Peyer's patch (tissue), 4 donors: ENCODE results near the gene EYS. TPM values are rescaled to one million over a fixed set of nuclear protein-coding genes. Genes with fewer than 3 reads are reported as not detected.

Experiments used
- DNase-seq, 3 donors: peaks; one replicate each; pipeline ENCODE4 v3.0.0-alpha.2; 2017 to 2019
- H3K27ac ChIP-seq, 4 donors: fragments of 200-600 bp; sonication (generic); one replicate each; pipeline ENCODE4 v1.5.1; 2016 to 2019
- H3K27me3 ChIP-seq, 2 donors: fragments of 200-600 bp; sonication (generic); one replicate each; pipeline ENCODE4 v1.5.1; 2019
- H3K36me3 ChIP-seq, 3 donors: fragments of 200-600 bp; sonication (generic); one replicate each; pipeline ENCODE4 v1.5.1; 2016 to 2019
- H3K4me1 ChIP-seq, 4 donors: fragments of 200-600 bp; sonication (generic); one replicate each; pipeline ENCODE4 v1.5.1; 2016 to 2019
- H3K4me3 ChIP-seq, 4 donors: fragments of 200-600 bp; sonication (generic); 1 replicate in 3 of 4; 2 replicates in 1 of 4; pipeline ENCODE4 v1.5.1; 2016 to 2019; ENCODE audit warnings: mild to moderate bottlenecking in 1 of 4
- H3K9me3 ChIP-seq, 4 donors: fragments of 200-600 bp; sonication (generic); one replicate each; pipeline ENCODE4 v1.5.1; 2016 to 2019; ENCODE audit warnings: mild to moderate bottlenecking in 1 of 4
- CTCF ChIP-seq, 6 experiments: fragments of 450-650 bp in 4 of 6; fragments of 200-600 bp in 2 of 6; sonication (generic) in 1 of 6; IDR thresholded peaks; one replicate each; pipeline ENCODE4 v1.5.1; 2017 to 2019; ENCODE audit warnings: antibody characterized with exemption in 6 of 6, mild to moderate bottlenecking in 3 of 6, moderate library complexity in 1 of 6
- POLR2A ChIP-seq, 2 donors: fragments of 450-650 bp; IDR thresholded peaks; one replicate each; pipeline ENCODE4 v1.5.1; 2017; ENCODE audit warnings: antibody characterized with exemption in 2 of 2, mild to moderate bottlenecking in 2 of 2, moderate library complexity in 2 of 2
- total RNA-seq, 4 donors: library from RNA; depleted of rRNA; stranded (reverse); fragments of >200 nt; gene quantifications; one replicate each; pipeline ENCODE4 v1.1.0, GENCODE V29; 2016

The EYS gene
- total RNA-seq, 4 donors from 2014 or later = 0.13 to 1.5 (median 0.35) TPM; not detected in 1

DNA sequence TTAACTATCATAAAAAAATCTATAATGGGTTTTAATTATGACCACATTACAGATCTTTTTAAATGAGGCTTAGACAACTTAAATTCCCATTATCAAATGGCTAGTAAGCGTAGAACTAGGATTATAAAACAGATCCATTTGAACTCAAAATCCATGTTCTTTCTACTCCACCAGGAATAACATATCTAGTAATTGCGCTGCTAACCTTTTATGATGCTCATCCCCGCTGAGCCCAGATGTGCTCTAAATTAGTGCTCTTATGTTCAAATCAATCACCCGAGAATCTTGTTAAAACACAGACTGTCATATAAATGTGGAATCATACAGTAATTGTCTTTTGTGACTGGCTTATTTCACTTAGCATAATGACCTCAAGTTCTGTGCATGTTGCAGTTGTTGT, 1168.3 kb downstream of the EYS start:
- no peaks in the 10 kb centered on the region for H3K4me1 ChIP-seq

GRCh38 chr6:64527899-64528298, 1179.1 kb downstream of the EYS start:
- DNase-seq = no peak
- no peaks in the 10 kb centered on the region for H3K9me3 ChIP-seq
- H3K4me3 ChIP-seq = no peak overlapping the region
- H3K36me3 ChIP-seq = no peaks in the 10 kb centered on the region
- TF ChIP-seq POLR2A (IDR thresholded peaks at IDR 0.05) = no peak
- no peak for TF ChIP-seq CTCF (IDR thresholded peaks at IDR 0.05)
- H3K27me3 ChIP-seq = no peaks in the 10 kb centered on the region
- no peaks in the 10 kb centered on the region for H3K4me1 ChIP-seq
- no peak overlapping the region for H3K27ac ChIP-seq

More for the DNA sequence above, 1168.3 kb downstream of the EYS start:
- Histone ChIP-seq H3K27me3 (no peaks in the 10 kb centered on the region), H3K9me3 (no peaks in the 10 kb centered on the region), H3K4me3 (no peak overlapping the region), H3K36me3 (no peaks in the 10 kb centered on the region), H3K27ac (no peak overlapping the region)
- no peak for TF ChIP-seq POLR2A (IDR thresholded peaks at IDR 0.05)
- no peak for TF ChIP-seq CTCF (IDR thresholded peaks at IDR 0.05)
- no peak for DNase-seq

DNA sequence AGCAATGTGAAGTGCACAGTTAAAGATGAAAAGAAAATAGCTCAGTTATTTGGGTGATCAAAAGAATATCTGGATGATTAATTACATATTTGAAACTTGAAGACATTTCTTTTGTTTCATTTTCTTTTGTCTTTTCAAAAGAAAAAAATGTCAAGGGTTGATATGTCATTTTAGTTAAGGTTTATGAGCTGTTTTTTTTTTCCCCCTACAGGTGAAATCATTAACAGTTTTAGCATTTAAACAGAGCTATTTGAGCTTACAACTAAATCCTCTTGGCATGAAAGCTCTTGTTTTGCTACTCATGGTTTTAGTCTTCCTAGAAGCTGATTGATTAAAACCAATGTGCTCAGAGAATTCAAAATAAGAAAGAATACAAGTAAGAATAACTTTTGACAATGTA, 1184.2 kb downstream of the EYS start:
- no peaks in the 10 kb centered on the region for H3K9me3 ChIP-seq
- H3K27me3 ChIP-seq = no peaks in the 10 kb centered on the region
- DNase-seq = no peak
- no peak overlapping the region for H3K4me3 ChIP-seq
- H3K4me1 ChIP-seq = no peaks in the 10 kb centered on the region
- H3K36me3 ChIP-seq = no peaks in the 10 kb centered on the region
- TF ChIP-seq CTCF (IDR thresholded peaks at IDR 0.05) (no peak), POLR2A (IDR thresholded peaks at IDR 0.05) (no peak)
- no peak overlapping the region for H3K27ac ChIP-seq

- Histone ChIP-seq H3K27me3 (no peaks in the 10 kb centered on the region), H3K9me3 (no peaks in the 10 kb centered on the region), H3K27ac (no peak overlapping the region), H3K4me1 (no peaks in the 10 kb centered on the region), H3K36me3 (no peaks in the 10 kb centered on the region), H3K4me3 (no peak overlapping the region)
- DNase-seq = no peak
- no peak for TF ChIP-seq POLR2A (IDR thresholded peaks at IDR 0.05)
- TF ChIP-seq CTCF (IDR thresholded peaks at IDR 0.05) = no peak
Measured at GRCh38 chr6:64520050-64520449, 1187.0 kb downstream of the EYS start.

- no peaks in the 10 kb centered on the region for H3K36me3 ChIP-seq
Measured at GRCh38 chr6:64516393-64516792, 1190.6 kb downstream of the EYS start.

More at GRCh38 chr6:64516393-64516792, 1190.6 kb downstream of the EYS start:
- H3K27ac ChIP-seq = no peak overlapping the region
- TF ChIP-seq CTCF (IDR thresholded peaks at IDR 0.05) = no peak
- no peak for TF ChIP-seq POLR2A (IDR thresholded peaks at IDR 0.05)
- H3K4me1 ChIP-seq = no peaks in the 10 kb centered on the region
- no peaks in the 10 kb centered on the region for H3K27me3 ChIP-seq
- DNase-seq = no peak
- H3K4me3 ChIP-seq = no peak overlapping the region
- no peaks in the 10 kb centered on the region for H3K9me3 ChIP-seq
